GM19238 (cell line): ENCODE measurements around the gene GNG12.

Experiments used
- DNase-seq: peaks from one replicate; pipeline ENCODE4 v3.0.0; 2011; ENCODE audit warnings: low spot score; ENCODE audit not compliant: insufficient read length

The GNG12 gene

DNA sequence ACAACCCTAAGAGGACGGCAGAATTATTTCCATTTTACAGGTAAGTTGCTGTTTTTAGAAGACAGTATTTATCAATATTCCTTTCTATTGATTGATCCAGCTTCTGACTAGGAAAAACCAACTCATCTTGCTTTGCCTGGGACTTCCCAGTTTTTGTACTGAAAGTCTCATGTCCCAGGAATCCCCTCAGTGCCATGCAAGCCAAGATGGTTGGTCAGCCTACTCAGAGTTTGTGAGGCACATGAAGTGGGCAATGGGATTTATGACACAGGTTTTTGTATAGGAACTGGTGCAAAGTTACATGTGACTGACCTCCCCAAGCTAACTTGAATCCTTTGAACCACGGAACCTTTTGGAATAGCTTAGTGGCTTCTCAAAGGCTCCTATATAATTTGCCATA is 45.5 kb downstream of the GNG12 start:
- DNase-seq: no peak

DNA sequence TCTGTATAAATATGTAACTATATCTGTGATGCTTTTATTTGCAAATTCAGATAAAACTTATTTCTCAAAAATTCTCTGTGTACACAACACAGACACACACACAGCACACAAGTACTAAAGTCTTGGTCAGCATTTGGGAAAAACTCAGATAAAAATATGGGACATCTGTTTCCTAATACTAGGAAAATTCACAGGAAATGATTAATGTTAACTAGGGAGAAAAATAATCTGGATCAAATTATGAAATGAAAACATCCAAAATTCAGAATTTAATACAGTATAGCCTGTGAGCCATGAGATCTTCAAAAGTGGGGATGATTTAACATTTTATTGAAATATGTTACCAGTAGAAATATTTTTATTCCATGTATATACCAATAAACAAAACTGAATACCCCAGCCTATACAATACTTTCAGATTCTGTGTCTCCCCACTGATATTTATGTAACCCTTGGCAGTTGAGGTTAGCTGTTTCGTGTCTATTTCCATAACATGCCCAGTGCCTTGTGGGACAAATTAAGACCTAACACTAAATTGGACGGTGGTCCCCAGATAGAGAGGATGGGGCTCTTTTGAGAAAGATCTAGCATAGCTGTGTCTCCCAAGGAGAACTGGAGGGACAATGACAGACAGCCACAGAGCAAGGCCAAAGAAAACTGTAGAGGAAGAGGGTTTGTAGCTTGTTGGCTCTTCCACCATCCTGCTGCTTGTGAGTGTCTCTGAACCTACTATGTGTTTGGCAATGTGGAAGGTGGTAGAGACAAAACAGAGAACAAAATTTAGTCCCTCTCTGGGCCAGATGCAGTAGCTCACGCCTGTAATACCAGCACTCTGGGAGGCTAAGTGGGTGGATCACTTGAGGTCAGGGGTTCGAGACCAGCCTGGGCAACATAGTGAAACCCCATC is 47.2 kb downstream of the GNG12 start:
- no peak for DNase-seq

DNA sequence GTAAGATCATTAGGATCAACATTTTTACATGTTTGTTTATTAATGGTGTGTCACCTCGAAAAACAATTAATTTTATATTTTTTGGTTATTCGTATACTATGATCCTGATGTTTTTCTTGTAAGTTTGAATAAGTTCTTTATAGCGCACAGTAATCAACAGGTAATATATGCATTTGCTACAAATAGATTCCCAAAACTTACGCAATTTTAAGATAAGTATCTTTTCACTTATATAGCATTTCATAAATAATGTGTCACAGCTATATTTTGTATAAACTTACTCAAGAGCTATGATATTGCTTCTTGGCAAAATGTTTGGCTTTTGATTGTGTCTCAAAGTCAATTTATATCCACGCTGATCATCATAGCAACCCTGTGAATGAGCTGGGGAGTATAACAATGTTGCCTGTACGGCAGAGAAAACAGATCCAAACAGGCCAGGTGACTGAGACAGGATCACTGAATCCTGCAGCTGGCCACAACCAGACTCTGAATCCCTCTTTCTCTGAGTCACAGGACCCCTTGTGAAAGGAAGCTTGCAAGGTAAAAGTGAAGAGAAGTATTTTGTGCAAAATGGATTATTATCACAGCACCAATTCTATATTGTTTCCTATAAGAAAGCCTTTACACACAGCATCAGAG is 48.6 kb downstream of the GNG12 start:
- no peak for DNase-seq

DNA sequence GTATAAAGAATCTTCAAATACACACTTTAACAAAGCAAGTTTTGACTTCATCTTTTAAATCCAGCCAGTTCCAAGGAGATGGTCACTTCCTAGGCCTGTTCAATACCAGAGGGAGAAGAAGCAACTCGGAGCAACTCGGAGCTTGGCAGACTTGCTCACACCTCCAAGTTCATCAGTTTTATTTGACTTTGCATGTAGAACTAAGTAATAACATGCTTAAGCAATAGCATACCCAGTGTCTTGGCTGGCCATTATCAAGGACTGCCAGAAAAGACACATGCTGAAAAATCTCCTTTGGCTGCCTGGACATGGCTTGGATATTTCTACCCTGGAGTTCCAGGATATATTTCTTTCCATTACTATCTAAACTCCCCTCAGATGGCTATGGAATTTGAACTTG is 52.6 kb downstream of the GNG12 start:
- DNase-seq: no peak

DNA sequence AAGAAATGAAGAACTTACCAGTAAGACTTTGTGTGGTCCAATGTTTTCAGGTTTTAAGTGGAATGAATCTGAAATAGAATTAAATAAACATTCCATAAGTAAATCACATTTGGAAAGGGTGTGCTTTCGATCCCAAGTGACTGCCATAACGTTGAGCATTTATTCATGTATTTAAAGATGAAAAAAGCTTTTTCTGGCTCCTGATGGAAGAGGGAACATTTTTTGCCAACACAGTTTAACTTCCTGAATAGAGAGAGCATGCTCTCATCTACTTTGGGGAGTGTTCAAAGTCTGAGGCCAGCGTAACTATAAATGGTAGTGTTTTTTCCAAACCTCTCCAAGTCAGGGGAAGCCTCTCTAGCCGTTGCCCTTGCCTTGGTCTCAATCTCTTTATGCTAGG is 55.8 kb downstream of the GNG12 start:
- no peak for DNase-seq

DNA sequence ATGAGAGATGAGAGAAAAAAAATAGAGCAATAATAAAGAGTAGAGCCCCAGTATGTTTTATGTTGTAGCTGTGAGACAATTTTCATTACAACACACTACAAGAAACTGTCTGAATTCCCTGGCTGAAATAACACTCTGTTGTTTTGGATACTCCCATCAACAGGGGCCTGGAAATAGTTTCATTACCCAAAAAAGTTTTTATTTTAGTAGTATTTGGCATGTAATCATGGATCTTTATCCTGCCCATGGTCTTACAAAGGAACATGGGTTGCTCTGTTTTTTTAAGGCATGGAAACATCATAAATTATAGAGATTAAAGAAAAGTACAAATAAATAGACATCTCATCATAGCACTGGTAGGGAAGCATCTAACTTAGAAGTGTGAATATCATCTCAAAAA is 56.3 kb downstream of the GNG12 start:
- no peak for DNase-seq

DNA sequence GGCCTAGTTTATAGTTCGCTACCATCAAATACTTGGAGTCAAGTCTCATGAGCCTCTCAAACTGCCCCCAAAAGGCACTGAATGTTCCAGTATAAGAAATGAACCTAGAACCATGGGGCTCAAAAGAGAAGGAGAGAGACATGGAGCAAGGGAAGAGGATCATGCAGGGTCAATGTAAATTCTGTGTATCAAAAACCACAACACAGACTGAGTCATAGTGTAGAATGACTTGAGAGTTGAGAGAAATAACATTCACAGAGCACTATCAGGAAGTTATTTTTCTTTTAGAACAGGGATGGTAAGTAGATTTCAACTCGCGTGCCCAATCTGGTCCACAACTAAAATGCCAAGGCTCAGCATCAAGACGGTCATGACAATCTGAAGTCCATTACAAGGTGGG is 59.8 kb downstream of the GNG12 start:
- DNase-seq: no peak

DNA sequence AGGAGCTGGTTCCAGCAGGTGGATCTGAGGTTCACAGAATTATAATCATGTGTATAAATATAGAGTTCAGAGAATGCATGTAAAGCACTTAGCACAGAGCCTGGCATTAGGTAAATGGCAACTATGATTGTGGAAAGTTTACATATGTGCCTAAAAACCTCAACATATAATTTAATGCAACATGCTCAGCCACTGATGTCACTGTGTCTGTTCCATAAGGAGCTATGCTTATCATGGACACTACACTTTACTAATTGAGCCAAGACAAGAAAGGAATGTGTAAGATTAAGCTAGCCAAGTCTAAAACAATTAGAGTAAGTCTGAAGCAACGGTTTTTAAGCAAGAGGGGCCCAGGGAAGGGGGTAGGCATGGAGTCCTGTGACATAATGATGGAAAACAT is 61.5 kb downstream of the GNG12 start:
- DNase-seq: no peak

DNA sequence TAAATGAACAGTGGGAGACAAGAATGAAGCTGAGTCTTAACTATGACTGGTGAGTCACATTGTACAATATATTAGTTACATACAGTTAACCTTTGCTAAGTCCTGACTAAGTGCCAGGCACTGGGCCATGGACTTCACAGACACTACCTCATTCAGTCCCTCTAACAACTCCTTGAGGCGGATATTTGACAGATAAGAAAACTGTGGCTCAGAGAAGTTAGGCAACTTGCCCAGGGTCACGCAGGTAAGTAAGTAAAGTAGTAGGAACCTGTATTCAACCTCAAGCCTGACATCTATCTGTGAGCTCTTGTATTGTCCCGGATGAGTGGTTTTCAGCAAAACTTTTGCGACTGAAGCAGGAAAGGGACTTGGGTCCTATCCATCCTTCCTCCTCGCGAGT is 62.1 kb downstream of the GNG12 start:
- no peak for DNase-seq

DNA sequence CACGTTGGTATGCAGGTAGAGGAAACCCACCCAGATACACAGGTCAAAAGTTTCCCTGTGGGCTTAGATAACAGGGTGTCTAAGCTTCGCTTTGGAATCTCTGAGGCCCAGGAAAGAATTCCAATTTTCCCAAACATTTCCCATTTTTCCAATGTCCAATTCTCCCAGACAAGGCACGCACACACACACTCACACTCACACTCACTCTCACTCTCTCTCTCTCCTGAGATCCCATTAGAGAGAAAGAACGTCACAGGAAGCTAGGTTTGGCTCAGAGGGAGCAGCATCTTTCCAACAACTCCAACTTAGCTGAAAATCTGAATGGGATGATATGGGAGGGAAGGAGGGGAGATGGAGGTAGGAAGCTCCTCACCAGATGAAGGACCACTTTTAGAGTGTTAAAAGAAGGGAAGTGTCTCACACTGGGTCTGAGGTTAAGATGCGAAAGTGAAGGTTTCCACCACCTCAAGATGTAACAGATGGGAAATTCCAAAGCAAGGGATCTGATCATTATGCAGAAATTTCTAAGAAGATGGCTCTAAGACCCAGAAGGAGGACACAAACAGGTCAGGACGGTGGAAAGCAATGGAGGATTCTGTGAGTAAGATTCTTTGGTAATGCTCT is 63.5 kb downstream of the GNG12 start:
- DNase-seq: no peak

DNA sequence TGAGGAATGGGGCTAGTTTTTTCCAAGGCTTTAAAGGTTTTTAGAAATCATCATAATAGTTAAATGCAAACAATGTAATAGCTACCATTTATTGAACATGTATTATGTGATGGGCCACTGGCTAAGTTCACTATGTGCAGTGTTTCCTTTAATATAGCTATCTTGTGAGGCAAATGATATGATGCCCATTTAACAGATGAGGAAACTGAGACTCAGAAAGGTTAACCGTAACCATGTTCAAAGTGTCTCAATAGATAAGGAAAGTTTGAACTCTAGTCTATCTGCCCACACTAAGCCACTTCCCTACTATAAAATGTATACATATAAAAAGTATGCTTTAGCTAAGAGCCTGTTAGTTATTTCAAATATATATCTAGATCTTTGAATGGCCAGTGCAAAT is 64.8 kb downstream of the GNG12 start:
- DNase-seq: no peak

DNA sequence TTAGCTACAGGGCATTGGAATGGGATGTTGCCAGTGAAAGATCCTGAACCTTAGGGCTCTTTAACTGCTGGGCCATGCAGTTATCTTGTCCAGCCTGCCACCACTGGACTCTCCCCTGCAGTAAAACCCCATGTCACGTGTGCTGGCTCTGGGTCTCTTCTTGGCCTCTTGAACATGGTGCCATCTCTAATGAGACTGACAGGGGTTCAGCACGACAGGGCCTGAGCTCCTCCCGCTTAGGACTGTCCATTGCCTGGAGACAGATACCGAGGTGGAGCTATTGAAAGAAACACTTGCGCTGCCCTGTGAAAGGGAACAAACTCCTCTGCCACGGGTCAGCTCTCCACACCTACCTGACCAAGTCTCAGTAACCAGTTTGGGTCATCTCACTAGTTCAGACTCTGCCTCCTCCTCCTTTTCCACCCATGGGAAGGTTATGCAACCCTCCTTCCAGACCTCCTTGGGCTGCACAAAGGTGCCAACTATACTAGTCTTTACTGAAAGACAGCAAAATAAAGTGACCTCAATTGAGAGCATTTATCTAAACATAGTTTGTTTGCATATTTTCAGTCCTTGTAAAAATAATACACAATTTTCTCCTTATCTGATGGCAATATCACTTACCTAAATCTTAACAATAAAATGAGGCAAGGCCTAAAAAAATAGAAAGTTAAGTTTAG is 66.0 kb downstream of the GNG12 start:
- no peak for DNase-seq

DNA sequence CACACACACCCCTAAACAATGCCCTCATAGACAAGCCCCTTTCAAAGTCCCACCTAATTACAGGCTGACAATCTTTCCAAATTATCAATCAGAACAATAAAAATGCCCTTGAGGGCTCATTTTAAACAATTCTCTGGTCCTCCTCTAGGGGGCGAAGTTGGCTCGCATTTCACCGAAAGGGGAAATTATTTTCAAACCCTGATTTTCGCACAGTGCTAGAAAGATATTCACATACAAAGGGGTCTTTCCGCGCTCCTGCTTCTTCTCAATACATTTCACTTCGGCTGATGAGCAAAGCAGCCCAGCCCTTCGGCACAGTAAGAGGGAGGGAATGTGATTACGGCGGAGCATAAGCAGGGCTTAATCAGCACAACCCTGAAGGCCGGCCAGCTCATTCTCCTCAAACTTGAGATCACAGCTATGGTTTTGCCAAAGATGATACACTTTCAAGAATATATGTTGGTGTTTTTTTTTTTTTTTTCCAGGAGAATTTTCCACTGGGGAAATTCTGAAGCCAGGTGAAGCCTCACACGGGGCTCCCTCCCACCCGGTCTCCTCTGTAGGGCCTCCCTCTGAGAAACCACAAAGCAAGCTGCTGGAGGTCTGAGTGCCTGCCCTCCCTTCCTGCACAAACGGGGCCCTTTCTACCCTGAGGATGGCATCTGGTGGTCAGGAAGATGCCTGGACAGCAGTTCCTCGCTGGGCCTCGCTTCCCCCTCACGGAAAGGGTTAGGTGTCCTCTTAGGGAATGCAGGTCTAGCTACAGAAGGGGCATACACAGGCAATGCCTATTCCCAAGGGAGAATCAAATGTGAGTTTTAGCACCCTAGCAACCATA is 66.9 kb downstream of the GNG12 start:
- no peak for DNase-seq

DNA sequence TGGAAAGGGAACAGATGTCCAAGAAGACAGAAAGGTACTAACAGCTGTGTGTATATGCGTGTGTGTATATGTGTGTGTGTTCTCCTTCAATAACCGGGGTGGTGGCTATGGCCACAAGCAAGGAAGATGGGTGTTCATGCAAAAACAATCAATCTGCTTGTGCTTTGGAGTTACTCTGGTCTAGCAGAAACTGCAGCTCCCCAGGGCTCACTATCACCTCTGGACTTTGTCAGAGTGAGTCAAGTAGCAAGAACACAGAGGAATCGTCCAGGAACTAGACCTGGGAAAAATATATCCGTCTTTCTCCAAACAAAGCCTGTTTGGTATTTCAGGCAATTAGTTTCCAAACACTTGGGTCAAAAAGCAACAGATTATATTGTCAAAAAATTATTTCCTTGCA is 68.6 kb downstream of the GNG12 start:
- DNase-seq: no peak

DNA sequence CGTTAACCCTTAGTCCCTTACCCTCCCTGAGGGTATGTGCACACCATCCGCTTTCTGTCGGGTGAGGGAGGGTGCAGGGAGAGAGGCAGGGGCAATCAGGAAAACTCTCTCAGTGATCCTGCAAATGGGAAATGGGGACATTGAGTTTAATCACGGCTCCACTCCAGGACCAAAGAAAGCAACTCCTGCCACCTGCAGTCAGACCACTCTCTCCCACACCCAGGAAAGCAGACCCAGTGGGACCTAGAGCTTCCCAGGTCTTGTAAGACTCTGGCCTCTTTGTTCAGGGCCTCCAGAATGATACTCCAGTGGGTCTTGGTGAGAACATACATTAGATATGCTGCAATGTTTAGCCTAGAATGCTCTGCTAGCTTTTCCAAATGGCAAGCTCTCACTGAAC is 71.5 kb downstream of the GNG12 start:
- DNase-seq: no peak

DNA sequence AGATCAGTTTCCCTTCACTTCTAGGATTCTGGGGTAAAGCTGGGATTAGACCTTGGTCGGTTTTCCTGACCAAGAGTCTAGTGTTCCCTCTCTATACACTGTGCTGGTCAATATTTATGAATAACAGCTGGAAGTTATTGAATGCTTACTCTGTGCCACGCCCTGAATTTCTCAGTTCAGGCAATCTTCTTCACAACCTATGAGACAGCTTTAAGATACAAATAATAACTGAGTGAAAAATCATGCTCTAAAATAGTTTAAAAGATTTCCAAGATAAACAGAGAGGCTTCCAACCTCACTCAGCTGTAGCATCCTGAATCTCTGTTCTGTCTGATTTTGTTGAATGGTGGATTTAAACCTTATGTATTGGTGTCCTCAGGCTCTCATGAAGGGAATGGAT is 72.2 kb downstream of the GNG12 start:
- DNase-seq: no peak

DNA sequence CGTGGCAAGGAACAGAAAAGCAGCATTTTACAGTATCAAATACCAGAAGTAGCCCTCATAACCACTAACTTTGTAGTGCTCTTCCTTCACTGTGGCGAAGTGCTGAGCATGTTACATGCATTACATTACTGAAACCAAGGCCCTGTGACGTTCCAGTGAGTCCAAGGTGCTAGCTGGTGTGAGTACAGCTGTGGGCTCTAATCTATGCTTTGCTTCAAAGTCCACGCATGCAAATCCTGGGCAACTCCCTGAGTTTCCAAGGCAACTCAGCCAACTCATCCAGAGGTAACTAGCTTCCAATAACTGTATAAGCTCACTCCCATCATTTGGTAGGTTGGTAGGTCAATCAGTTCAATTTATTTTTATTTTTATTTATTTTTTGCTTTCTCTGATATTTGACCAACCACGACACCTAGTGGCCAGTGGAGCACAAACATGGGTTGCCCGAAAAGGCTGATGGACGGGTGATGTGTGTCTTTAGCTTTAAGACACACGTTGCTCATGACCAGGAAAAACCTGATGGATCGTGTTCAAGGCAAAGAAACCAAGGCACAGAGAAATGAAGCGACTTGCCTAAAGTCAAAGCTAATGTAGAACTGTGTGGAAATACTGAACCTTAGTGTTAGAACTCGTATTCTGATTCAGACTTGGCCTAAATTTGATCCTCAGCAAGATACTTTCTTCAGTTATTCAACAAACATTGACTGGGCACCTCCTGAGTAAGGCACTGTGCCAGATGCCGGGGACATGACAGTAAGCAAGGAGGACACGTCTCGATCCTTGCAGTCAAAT is 73.0 kb downstream of the GNG12 start:
- peak; percentile 64 for DNase-seq

DNA sequence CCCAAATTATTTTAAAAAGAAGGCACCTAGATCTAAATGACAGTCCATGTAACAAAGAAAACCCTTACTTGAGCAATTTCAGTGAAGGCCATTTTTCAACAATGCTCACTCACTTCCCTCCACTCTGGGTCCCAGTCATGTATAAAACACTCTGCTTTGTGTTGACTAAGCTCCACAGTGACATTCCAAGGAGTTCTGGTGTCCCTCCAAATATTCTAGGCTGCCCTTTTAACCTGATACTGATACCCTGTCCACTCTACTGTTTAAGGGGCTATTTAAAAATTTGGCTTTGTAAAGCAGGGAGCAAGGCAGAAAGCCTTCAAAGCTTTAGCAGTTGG is 73.6 kb downstream of the GNG12 start:
- DNase-seq: no peak

DNA sequence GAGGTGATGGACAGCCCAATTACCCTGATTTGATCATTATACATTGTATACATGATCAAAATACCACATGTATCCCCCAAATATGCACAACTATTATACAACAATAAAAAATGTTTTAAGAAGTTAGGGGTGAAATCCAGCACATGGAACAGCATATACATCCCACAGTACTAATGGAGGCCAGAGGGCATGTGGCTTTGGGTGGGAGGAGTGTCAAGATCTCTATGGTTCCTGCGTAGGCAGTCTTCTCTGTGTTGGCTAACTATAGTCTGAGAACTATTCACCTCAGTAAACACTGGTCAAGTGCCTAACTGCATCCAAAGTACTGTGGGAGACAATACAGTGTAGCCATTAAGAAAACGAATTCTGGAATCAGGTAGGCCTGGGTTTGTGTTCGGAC is 74.2 kb downstream of the GNG12 start:
- DNase-seq: no peak

DNA sequence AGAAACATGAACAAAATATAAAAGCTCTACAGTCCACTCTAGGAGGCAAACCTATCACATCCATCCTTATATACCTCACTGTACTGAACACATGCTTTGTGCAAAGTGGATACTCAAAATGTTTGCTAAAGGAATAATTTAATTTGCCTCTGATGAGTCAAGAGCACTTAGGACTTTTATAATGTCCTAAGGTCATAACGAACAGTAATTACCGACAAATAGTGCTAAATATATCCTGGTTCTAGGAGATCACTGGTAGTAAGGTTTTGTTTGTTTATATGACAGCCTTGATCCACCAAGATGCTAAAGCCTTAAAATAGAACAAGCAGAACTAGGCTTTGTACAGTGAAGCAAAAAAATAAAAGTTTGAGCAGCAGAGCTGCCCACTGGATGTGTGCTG is 77.6 kb downstream of the GNG12 start:
- DNase-seq: no peak
